GM12878 (cell line): ENCODE results near the gene HPSE2. TPM values are rescaled to one million over a fixed set of nuclear protein-coding genes. Genes with fewer than 3 reads are reported as not detected.

Source experiments
- ATAC-seq: fragments of 200-7000 bp; cut with Tn5 transposase; 3 replicates; pipeline ENCODE4 v1.9.1; 2020; ENCODE audit warnings: mild to moderate bottlenecking, moderate library complexity
- BruUV-seq: library from RNA; stranded (reverse); fragments of 400-500 nt; replicated peaks from 2 replicates; lab custom pipeline; 2021; lab: Mats Ljungman, UMichigan
- CTCF ChIA-PET: fragments of 300-600 bp; sonication (Branson Sonifier 250); formaldehyde crosslinking; extraction: SDS; loops from one replicate; lab custom pipeline; 2021; ENCODE audit warnings: inconsistent platforms; lab: Yijun Ruan, JAX
- POLR2A ChIA-PET: fragments of 350-600 bp; formaldehyde crosslinking; extraction: SDS; loops from one replicate; lab custom pipeline; 2021; ENCODE audit warnings: inconsistent platforms; lab: Charles Lee
- RAD21 ChIA-PET: fragments of 300-600 bp; sonication (Branson Sonifier 250); formaldehyde crosslinking; loops from one replicate; lab custom pipeline; 2023; ENCODE audit warnings: antibody characterized with exemption; ENCODE audit not compliant: unreplicated experiment; lab: Charles Lee
- SMC1A ChIA-PET: fragments of 300-600 bp; sonication (Branson Sonifier 250); formaldehyde crosslinking; loops from one replicate; lab custom pipeline; 2023; ENCODE audit not compliant: unreplicated experiment, uncharacterized antibody; lab: Charles Lee
- DNase-seq: peaks from one replicate; pipeline ENCODE4 v3.0.0-alpha.2; 2011; ENCODE audit warnings: low read depth, low spot score
- FAIRE-seq: peaks from 3 replicates; lab custom pipeline; 2011; peaks lifted over from hg19 to GRCh38; lab: Jason Lieb, UNC
- H2AFZ ChIP-seq: 2 replicates; pipeline ENCODE4 v1.6.0; 2011; ENCODE audit warnings: low read depth, low read length, control low read depth; ENCODE audit not compliant: control insufficient read depth
- H3K27ac ChIP-seq: 2 replicates; pipeline ENCODE4 v1.5.1; 2011; ENCODE audit warnings: control low read depth; ENCODE audit not compliant: control insufficient read depth, insufficient read depth
- H3K27me3 ChIP-seq, 2 experiments: replicated peaks in 1 of 2; 2 replicates each; pipeline versions ENCODE4 v1.6.0 to v1.6.1; 2011; ENCODE audit warnings: low read length in 1 of 2; ENCODE audit not compliant: control insufficient read depth in 2 of 2, insufficient read depth in 2 of 2
- H3K36me3 ChIP-seq, 2 experiments: 2 replicates each; pipeline ENCODE4 v1.5.1; 2011; ENCODE audit warnings: low read length in 1 of 2; ENCODE audit not compliant: control insufficient read depth in 2 of 2, insufficient read depth in 2 of 2
- H3K4me1 ChIP-seq: 2 replicates; pipeline ENCODE4 v1.6.1; 2011; ENCODE audit warnings: mild to moderate bottlenecking, low read length, moderate library complexity, mixed read lengths; ENCODE audit not compliant: control insufficient read depth, insufficient read depth
- H3K4me2 ChIP-seq: 2 replicates; pipeline ENCODE4 v1.6.0; 2011; ENCODE audit warnings: control low read depth; ENCODE audit not compliant: control insufficient read depth, insufficient read depth
- H3K4me3 ChIP-seq: fragments of 200-600 bp; sonication (generic); 2 replicates; pipeline ENCODE4 v1.5.1; 2016
- H3K79me2 ChIP-seq: 2 replicates; pipeline ENCODE4 v1.6.0; 2011; ENCODE audit warnings: low read length; ENCODE audit not compliant: control insufficient read depth, insufficient read depth
- H3K9ac ChIP-seq: 2 replicates; pipeline ENCODE4 v1.8.0; 2011; ENCODE audit warnings: low read length, control low read depth, mixed read lengths; ENCODE audit not compliant: control insufficient read depth, insufficient read depth
- H3K9me3 ChIP-seq: replicated peaks from 3 replicates; pipeline ENCODE4 v1.5.1; 2011; ENCODE audit warnings: mild to moderate bottlenecking, low read length; ENCODE audit not compliant: control insufficient read depth, insufficient read depth
- H4K20me1 ChIP-seq: 2 replicates; pipeline ENCODE4 v1.6.0; 2011; ENCODE audit not compliant: control insufficient read depth, insufficient read depth
- ATF7 ChIP-seq: fragments of 450-650 bp; IDR thresholded peaks from 2 replicates; pipeline ENCODE4 v1.6.1; 2016; ENCODE audit warnings: low read depth, mild to moderate bottlenecking
- CEBPB ChIP-seq, 2 experiments: fragments of 150-350 bp in 1 of 2; IDR thresholded peaks; 2 replicates each; pipeline ENCODE4 v1.6.1; 2012 to 2014; ENCODE audit warnings: low read depth in 2 of 2, low read length in 2 of 2, borderline replicate concordance in 1 of 2, inconsistent platforms in 1 of 2
- CREM ChIP-seq: IDR thresholded peaks from 2 replicates; pipeline ENCODE4 v1.6.1; 2014; ENCODE audit warnings: antibody characterized with exemption, low read depth
- ETV6 ChIP-seq, 2 experiments: fragments of 450-650 bp in 1 of 2; IDR thresholded peaks in 1 of 2; conservative IDR thresholded peaks in 1 of 2; 2 replicates each; pipeline ENCODE4 v1.6.1; 2014; ENCODE audit warnings: antibody characterized with exemption in 1 of 2, borderline replicate concordance in 1 of 2, low read depth in 1 of 2, mild to moderate bottlenecking in 1 of 2, moderate library complexity in 1 of 2
- KLF5 ChIP-seq: fragments of 450-650 bp; IDR thresholded peaks from 2 replicates; pipeline ENCODE4 v1.6.1; 2014; ENCODE audit warnings: mild to moderate bottlenecking; ENCODE audit not compliant: partially characterized antibody
- NFXL1 ChIP-seq: fragments of 450-650 bp; IDR thresholded peaks from 2 replicates; pipeline ENCODE4 v1.6.1; 2017; ENCODE audit warnings: antibody characterized with exemption, mild to moderate bottlenecking, borderline replicate concordance
- NFYA ChIP-seq: IDR thresholded peaks from 2 replicates; pipeline ENCODE4 v1.6.1; 2011; ENCODE audit warnings: low read depth, mild to moderate bottlenecking, low read length, improper control_type of control experiment, borderline replicate concordance
- POLR2AphosphoS5 ChIP-seq: IDR thresholded peaks from 2 replicates; pipeline ENCODE4 v1.6.1; 2011; ENCODE audit warnings: mild to moderate bottlenecking, low read length, inconsistent platforms
- RCOR1 ChIP-seq: conservative IDR thresholded peaks from 2 replicates; pipeline ENCODE4 v1.6.1; 2012; ENCODE audit warnings: low read depth, low read length, improper control_type of control experiment
- SUZ12 ChIP-seq: fragments of 200-600 bp; sonication (generic); IDR thresholded peaks from one replicate; pipeline ENCODE4 v1.6.1; 2018; ENCODE audit warnings: antibody characterized with exemption, mild to moderate bottlenecking; ENCODE audit not compliant: unreplicated experiment
- TBL1XR1 ChIP-seq: IDR thresholded peaks from 2 replicates; pipeline ENCODE4 v1.6.1; 2012; ENCODE audit warnings: low read depth, low read length, improper control_type of control experiment
- WRNIP1 ChIP-seq: IDR thresholded peaks from 2 replicates; pipeline ENCODE4 v1.6.1; 2011; ENCODE audit warnings: low read depth, low read length, improper control_type of control experiment, borderline replicate concordance
- WGBS: methylation state at CpG from one replicate; pipeline ENCODE4 v1.1.6; 2016; ENCODE audit warnings: low lambda C conversion rate; ENCODE audit not compliant: insufficient replicate concordance, insufficient coverage; ENCODE audit errors: missing lambda C conversion rate; 5-methylcytosine and 5-hydroxymethylcytosine counted together
- in situ Hi-C: fragments of 300-500 bp; cut with MboI; formaldehyde crosslinking; loops from 9 replicates; pipeline ENCODE4 v1.14.3; 2018; ENCODE audit warnings: mixed read lengths
- intact Hi-C: fragments of 100-400 bp; cut with micrococcal nuclease; formaldehyde crosslinking; loops from one replicate; pipeline ENCODE4 v1.14.2; 2022; ENCODE audit not compliant: unreplicated experiment
- polyA plus RNA-seq, 11 experiments: library from polyadenylated mRNA; depleted of rRNA in 4 of 11; unstranded in 6 of 11; stranded (reverse) in 5 of 11; fragments of >200 nt; fragmentation: Nextera tagmentation in 4 of 11; fragmentation: Illumina TruSeq in 1 of 11; extraction: Ambion mirVana in 4 of 11; extraction: Trizol in 1 of 11; gene quantifications; 1 replicate in 1 of 11; 2 replicates in 10 of 11; pipeline versions ENCODE4 v1.2.1 to v1.2.3, GENCODE V29; 2011 to 2016; ENCODE audit warnings: inconsistent platforms in 2 of 11, missing spikeins in 2 of 11, low read depth in 1 of 11
- total RNA-seq, 4 experiments: library from RNA; depleted of rRNA in 3 of 4; stranded (reverse); fragments of >200 nt in 3 of 4; fragmentation: Illumina TruSeq in 1 of 4; extraction: Trizol in 1 of 4; gene quantifications; 2 replicates each; pipeline versions ENCODE4 v1.2.1 to v1.2.3, GENCODE V29; 2013 to 2021
- TF ChIP-seq, protein P1 (sequence below): fragments of 450-650 bp; IDR thresholded peaks from 2 replicates; pipeline ENCODE4 v1.6.1; 2018; ENCODE audit warnings: borderline replicate concordance, mild to moderate bottlenecking; ENCODE audit not compliant: partially characterized antibody
- TF ChIP-seq, protein P2 (sequence below): fragments of 450-650 bp; IDR thresholded peaks from 2 replicates; pipeline ENCODE4 v1.6.1; 2017; ENCODE audit warnings: mild to moderate bottlenecking, moderate library complexity
- TF ChIP-seq, protein P3 (sequence below): IDR thresholded peaks from 2 replicates; pipeline ENCODE4 v1.6.1; 2011; ENCODE audit warnings: low read depth, mild to moderate bottlenecking, low read length, moderate library complexity, borderline replicate concordance; ENCODE audit errors: extremely low read depth

HPSE2 gene
- total and polyA plus RNA-seq, 10 of the 15 experiments (the other 5 are each of a cell fraction or from before 2014, with no cell fraction given) = 0.06 TPM; not detected in 9

DNA sequence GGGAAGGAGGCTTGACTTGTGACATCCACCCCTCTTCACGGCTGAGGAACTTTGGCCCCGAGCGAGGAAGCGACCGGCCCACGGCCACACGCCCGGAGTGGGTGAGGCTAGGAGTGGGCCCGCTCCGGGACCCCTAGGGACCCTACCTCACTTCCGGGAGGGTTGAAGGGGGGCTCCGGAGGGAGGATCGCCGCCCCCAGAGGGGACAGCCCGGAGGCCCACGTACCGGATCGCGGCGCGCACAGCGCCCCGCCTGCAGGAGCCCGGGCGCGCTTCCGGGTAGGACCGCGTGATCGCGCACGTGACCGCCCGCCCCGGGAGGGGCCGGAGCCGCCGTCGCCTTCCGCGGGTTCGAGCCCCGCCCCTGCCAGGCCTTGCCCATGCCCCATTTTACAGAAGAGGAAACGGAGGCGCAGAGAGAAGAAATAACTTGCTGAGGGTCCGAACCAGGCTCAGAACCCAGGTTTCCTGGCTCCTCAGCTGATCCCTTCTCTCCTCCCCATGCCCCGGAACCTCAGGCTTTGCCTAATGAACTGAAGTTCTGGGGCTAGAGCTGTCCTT is 788.9 kb downstream of the HPSE2 start, which contains the start of gene HPS1:
Gene HPS1 (minus strand): TSS at position 275 of the 561 bp plus-strand sequence. CDS start 3,695 bp downstream, outside the sequence.
- WGBS = under 1% methylated on average over 43 of the region's 47 CpGs
- Histone ChIP-seq H3K36me3 (peaks cover 3 to 6% of the 10 kb centered on the region in 2 experiments), H3K27ac (peak within 1 kb of the TSS; percentile 91), H3K4me2 (peak within 1 kb of the TSS; percentile 88), H3K4me3 (peak within 1 kb of the TSS; percentile 84), H3K9me3 (no peaks in the 10 kb centered on the region), H3K27me3 (no peaks in the 10 kb centered on the region), H3K4me1 (peaks cover 15% of the 10 kb centered on the region), H3K79me2 (peaks cover 30% of the 10 kb centered on the region), H2AFZ (peak within 1 kb of the TSS; percentile 100), H4K20me1 (no peaks in the 10 kb centered on the region; the same call in 1 of the 2 replicates), H3K9ac (peak within 1 kb of the TSS; percentile 93)
- in situ Hi-C loops (no loop called here), intact Hi-C loops (no loop called here)
- FAIRE-seq (peak; percentile 62), DNase-seq (peak; percentile 42), ATAC-seq (peak; percentile 92)
- no TSS peak for BruUV-seq
- ChIA-PET POLR2A (interaction anchor here (0.9 to 1.7 kb wide), 2 partner anchors 10 to 42 kb away, joined by 3 to 5 read pairs; no protein-coding TSS in a partner anchor), SMC1A (interaction anchor here (0.6 kb wide), 1 partner anchor 106 kb away, joined by 3 read pairs; no protein-coding TSS in a partner anchor), RAD21 (no interaction called here), CTCF (interaction anchor here (0.6 to 4.7 kb wide), 5 partner anchors 16 to 107 kb away, joined by 3 to 22 read pairs (median 4); no protein-coding TSS in a partner anchor)
- TF ChIP-seq, protein P1, sequence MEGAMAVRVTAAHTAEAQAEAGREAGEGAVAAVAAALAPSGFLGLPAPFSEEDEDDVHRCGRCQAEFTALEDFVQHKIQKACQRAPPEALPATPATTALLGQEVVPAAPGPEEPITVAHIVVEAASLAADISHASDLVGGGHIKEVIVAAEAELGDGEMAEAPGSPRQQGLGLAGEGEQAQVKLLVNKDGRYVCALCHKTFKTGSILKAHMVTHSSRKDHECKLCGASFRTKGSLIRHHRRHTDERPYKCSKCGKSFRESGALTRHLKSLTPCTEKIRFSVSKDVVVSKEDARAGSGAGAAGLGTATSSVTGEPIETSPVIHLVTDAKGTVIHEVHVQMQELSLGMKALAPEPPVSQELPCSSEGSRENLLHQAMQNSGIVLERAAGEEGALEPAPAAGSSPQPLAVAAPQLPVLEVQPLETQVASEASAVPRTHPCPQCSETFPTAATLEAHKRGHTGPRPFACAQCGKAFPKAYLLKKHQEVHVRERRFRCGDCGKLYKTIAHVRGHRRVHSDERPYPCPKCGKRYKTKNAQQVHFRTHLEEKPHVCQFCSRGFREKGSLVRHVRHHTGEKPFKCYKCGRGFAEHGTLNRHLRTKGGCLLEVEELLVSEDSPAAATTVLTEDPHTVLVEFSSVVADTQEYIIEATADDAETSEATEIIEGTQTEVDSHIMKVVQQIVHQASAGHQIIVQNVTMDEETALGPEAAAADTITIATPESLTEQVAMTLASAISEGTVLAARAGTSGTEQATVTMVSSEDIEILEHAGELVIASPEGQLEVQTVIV = peak; percentile 84
- TF ChIP-seq TBL1XR1 (peak; percentile 67), KLF5 (peak; percentile 60), SUZ12 (no peak), ATF7 (no peak), RCOR1 (0 out of 2 replicates have a peak, but pooled peaks have one; percentile 58), ETV6 (conservative IDR thresholded peaks at IDR 0.05 in 1 of 2, IDR thresholded peaks at IDR 0.05 in 1 of 2; ENCODE audit: borderline replicate concordance in 1 of 2, low read depth in 1 of 2) (no peak), CEBPB (IDR thresholded peaks at IDR 0.05; ENCODE audit: borderline replicate concordance in 1 of 2, low read depth in 2 of 2, low read length in 2 of 2) (no peak), NFYA (no peak), WRNIP1 (no peak), CREM (peak; percentile 45; the same call in 1 of the 2 replicates), NFXL1 (0 out of 2 replicates have a peak, but pooled peaks have one; percentile 29), POLR2AphosphoS5 (peak; percentile 75)
- TF ChIP-seq, protein P2, sequence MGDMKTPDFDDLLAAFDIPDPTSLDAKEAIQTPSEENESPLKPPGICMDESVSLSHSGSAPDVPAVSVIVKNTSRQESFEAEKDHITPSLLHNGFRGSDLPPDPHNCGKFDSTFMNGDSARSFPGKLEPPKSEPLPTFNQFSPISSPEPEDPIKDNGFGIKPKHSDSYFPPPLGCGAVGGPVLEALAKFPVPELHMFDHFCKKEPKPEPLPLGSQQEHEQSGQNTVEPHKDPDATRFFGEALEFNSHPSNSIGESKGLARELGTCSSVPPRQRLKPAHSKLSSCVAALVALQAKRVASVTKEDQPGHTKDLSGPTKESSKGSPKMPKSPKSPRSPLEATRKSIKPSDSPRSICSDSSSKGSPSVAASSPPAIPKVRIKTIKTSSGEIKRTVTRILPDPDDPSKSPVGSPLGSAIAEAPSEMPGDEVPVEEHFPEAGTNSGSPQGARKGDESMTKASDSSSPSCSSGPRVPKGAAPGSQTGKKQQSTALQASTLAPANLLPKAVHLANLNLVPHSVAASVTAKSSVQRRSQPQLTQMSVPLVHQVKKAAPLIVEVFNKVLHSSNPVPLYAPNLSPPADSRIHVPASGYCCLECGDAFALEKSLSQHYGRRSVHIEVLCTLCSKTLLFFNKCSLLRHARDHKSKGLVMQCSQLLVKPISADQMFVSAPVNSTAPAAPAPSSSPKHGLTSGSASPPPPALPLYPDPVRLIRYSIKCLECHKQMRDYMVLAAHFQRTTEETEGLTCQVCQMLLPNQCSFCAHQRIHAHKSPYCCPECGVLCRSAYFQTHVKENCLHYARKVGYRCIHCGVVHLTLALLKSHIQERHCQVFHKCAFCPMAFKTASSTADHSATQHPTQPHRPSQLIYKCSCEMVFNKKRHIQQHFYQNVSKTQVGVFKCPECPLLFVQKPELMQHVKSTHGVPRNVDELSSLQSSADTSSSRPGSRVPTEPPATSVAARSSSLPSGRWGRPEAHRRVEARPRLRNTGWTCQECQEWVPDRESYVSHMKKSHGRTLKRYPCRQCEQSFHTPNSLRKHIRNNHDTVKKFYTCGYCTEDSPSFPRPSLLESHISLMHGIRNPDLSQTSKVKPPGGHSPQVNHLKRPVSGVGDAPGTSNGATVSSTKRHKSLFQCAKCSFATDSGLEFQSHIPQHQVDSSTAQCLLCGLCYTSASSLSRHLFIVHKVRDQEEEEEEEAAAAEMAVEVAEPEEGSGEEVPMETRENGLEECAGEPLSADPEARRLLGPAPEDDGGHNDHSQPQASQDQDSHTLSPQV = no peak
- TF ChIP-seq, protein P3, sequence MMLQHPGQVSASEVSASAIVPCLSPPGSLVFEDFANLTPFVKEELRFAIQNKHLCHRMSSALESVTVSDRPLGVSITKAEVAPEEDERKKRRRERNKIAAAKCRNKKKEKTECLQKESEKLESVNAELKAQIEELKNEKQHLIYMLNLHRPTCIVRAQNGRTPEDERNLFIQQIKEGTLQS = peak; percentile 98
